GM12801 (cell line): ENCODE data around the gene OSBPL6.

Source experiments
- TF ChIP-seq, protein P1 (sequence below): IDR thresholded peaks from one replicate; pipeline ENCODE4 v1.5.1; 2011; ENCODE audit warnings: control low read depth; ENCODE audit not compliant: insufficient read length; ENCODE audit errors: extremely low read depth

Gene OSBPL6

GRCh38 chr2:178306352-178307073 is 112.2 kb downstream of the OSBPL6 start:
- TF ChIP-seq, protein P1, sequence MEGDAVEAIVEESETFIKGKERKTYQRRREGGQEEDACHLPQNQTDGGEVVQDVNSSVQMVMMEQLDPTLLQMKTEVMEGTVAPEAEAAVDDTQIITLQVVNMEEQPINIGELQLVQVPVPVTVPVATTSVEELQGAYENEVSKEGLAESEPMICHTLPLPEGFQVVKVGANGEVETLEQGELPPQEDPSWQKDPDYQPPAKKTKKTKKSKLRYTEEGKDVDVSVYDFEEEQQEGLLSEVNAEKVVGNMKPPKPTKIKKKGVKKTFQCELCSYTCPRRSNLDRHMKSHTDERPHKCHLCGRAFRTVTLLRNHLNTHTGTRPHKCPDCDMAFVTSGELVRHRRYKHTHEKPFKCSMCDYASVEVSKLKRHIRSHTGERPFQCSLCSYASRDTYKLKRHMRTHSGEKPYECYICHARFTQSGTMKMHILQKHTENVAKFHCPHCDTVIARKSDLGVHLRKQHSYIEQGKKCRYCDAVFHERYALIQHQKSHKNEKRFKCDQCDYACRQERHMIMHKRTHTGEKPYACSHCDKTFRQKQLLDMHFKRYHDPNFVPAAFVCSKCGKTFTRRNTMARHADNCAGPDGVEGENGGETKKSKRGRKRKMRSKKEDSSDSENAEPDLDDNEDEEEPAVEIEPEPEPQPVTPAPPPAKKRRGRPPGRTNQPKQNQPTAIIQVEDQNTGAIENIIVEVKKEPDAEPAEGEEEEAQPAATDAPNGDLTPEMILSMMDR, result no peak

DNA sequence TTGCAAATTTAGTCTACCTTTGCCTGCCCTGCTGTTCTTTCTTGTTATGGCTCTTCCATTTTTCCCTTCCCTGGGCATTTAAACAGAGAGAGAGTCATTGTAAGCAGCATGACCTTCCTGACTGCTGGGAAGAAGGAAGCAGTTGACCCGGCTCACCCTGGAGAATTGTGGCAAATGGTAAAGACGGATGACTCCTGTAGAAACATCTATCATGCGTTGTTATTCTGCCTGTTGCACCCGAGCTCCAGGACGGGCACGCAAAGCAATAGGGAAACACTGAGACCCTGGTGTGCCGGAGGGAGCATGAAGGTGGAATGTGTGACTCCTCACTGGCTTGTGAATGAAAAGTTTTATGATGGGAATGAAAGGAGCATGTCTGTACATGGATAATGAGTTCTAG is 113.3 kb downstream of the OSBPL6 start:
- TF ChIP-seq, protein P1, result no peak

DNA sequence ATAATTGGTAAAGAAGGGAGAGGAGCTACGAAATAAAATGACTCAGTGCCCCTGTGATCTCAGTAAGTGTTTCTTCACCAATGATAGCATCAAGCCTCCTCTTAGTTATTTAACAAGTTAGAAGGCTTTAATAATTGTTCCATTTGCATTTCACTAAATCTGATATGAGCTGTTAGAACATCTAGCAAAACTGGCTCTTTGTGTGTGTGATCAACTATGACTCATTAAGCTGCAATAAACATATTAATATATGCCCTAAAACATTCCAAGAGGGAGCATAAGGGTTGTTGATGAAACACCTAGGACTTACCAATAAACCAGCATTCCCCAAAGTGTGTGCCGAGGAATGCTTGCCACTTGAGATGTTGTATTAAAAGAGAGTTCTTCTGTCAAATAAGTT is 115.2 kb downstream of the OSBPL6 start:
- TF ChIP-seq, protein P1, result no peak

DNA sequence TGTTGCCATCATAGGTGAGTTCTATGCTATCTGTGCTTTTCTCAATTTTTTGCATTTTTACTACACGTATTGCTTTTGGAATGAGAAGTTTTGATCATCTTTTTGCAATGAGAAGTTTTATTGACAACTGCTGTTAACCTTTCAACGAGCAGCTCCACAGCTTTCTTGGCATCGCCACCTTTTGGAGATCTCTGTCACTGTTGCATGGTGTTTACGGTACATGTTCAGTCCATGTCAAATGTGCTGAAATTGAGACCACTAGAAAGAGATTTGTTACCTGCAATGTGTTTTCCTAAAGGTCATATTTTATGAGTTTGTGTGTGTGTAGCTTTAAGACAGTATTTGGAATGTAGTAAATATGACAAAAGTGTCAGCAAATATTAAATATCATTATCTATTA is 120.8 kb downstream of the OSBPL6 start:
- TF ChIP-seq, protein P1, result no peak

- TF ChIP-seq, protein P1, result no peak
Observed at GRCh38 chr2:178315488-178315948, 121.2 kb downstream of the OSBPL6 start.

DNA sequence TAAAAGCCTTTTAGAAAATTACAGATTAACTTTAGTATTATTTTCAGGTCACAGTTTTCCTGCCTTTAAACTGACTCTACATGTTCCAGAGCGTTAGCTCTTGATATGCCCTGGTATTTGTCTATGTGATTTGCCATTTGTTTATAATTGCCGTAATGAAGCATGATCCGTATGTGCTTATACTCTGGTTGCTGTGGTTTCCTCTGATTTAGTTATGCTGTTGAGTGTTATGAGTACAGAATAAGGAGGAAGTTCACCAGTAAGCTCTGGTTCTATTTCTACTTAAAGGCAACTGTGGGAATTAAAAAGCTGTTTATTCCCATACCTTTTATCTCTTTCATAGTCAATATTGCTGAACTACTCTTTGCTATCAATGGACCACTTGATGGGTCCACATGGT is 123.5 kb downstream of the OSBPL6 start:
- TF ChIP-seq, protein P1, result no peak

DNA sequence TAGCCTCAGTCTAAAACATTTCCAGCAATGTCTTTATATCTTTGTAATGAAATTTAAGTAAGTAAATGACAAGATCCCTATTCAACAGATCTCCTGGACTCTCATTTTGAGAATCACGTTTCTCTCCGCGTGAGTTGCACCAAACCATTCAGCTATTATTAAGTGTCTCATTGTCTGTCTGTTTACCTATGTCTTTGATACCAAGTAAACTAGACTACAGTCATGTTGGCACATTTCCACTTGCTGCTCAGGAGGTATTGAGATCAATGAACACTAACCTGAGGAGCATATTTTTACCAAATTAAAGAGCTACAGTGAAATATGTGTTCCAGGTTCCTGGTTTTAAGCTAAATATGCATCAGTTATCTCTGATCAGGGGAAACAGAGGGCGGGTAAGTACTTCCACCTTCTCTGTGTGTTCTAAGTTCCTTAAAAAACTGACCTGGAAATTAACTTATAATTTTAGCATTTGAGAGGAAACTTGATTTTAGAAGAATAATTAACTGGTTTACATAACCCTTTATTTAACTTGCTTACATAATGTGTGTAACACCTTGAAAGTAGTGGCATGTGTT is 125.8 kb downstream of the OSBPL6 start:
- TF ChIP-seq, protein P1, result no peak
